Activated CD8-positive, alpha-beta memory T cell treated with anti-CD3 and anti-CD28 coated beads, Interleukin-2, amount 50 U/mL, for 24 hours (primary cell): Measurements from ENCODE around the gene MYH2.
"Not testable (repeated sequence)": the region's sequence is repeated elsewhere in the genome, so short reads cannot be mapped to it uniquely, and the experiment has no call there.

Experiments
- DNase-seq: peaks from one replicate; pipeline ENCODE4 v3.0.0-alpha.2; 2020; ENCODE audit errors: extremely low read depth

Gene MYH2

DNA sequence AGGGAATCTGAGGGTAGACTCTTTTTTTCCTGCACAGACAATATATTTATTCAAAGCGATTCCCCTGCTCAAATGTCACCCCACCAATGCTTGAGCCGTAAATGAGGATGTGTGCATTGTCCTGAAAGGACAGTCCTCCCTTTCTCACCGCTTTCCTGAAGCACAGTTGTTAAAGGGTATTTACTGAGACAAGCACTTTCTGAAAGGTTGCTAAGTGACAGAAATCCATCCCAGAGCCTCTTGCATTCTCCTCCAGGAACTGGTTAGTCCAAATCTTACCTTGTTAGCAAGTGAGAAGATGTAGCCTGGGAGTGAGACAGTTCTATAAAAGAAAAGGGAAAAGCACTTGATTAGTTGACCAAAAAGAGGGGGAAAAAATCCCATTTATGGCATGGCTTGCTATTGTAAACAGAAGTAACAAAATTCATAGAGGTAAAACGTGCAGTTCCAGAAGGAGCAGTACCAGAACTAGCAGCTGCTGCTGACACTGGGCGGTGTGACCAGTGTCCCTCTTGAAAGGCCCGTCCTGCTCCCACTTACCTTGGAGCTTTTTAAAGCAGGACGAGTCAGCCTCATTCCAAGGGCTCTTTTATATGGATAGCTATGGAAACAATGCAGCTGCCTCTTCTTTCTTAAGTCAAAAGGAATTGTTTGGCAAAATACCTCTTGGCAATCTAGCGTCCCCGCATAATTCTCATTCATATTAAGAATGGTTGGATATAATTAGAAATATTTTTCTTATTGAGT, at the start of gene MYH2:
TSS of gene MYH2 (minus strand) at position 563 of the 747 bp plus-strand sequence. CDS start 1,738 bp downstream, outside the sequence.
- no peak for DNase-seq

DNA sequence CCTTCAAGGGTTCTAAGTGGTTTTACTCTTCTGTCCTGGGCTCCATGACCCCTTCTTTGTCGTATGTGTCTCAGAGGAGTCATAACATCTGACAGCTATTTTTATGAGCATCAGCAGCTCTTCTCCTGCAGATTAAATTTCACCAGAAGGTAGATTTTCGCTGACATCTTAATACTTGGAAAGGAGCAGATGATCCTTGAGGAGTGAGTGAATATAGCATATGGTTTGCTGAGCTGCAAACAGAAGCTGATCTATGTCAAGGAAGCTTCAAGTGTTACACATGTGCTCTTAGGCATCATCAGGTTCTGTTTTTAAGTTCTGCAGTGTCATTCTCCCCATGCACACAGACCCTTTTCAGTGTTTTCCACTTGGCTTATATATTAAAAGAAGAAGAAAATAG, 49.2 kb upstream of the MYH2 start:
- DNase-seq, result no peak

DNA sequence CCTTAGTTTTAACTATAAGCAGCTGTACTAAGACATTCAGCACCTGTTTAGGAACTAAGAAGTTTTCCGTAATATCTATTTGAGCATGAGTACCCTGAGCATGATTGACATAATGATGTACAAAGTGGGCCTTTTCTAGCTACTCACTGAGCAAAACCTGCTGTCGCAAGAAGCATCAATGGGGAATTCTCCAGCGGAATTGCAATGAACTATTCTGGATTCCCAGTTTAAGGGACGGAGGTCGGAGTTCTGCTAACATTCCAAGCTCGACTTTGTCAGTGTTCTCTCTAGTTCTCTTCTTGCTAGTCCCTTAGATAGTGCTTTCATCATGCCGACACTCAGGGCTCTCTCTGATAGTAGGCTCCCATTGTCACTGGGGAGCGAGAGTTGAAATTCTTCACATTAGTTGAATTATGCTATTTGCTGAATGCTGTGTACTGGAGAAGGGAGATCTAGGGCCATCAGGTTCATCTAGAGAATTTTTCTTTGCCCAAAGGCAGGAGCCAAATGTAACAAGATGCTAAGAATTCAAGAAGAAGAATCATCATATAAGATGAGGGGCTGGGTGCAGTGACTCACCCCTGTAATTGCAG, 40.2 kb upstream of the MYH2 start:
- no peak for DNase-seq

DNA sequence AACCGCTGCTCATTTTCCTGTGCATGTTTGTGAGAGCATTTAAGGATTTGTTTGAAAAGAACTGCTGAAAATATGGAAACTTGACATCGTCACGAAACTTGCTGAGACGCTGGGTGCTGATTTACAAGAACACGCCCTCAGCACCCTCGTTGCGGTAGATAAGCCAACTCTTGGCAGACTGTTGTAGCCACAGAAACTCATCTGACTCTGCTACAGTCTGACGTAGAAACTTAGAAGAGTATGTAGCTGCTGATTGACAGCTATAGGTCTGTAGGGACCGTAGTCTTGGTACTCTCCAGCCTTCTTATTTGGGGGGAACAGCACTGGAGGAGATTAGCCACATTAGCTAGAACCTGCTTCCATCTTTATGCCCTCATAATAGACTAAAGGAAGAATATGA, 36.1 kb upstream of the MYH2 start:
- no peak for DNase-seq

DNA sequence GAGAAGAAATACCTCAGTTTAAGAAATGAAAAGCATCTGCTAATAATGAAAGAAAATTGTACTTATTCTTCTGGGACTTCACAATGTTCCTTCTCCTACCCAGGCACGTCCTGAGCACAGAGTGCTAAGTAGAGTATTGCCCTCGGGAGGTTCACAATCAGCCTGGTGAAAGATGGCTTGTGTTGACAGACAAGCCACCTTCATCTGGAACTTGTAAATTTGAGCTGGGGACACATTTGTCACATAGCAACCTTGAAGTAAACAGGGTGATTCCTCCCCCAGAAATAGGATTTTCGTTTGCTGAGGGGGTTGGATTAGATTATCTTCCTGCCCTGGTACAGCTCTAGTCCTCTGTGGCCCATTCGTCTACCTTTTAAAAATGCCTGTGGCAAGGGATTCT, 34.4 kb upstream of the MYH2 start:
- DNase-seq, result no peak

DNA sequence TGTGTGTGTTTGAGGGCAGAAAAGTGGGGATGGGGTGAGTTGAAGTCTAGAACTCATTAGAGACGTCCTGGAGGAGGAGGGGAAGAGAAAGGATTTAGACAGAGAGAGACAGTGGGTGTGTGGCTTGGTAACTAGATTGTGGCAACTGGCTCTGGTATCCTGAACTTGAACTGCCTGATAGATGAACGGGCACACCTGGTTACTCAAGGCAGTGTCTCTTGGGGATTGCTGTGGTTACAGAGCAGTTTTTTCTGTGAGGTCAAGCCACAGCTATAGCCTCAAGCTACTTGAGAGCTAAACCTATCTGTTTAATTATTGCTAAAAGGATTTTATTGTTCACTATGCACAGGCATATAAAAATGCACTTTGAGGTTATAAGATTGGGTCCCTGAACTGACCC, 29.8 kb upstream of the MYH2 start:
- DNase-seq, result no peak

DNA sequence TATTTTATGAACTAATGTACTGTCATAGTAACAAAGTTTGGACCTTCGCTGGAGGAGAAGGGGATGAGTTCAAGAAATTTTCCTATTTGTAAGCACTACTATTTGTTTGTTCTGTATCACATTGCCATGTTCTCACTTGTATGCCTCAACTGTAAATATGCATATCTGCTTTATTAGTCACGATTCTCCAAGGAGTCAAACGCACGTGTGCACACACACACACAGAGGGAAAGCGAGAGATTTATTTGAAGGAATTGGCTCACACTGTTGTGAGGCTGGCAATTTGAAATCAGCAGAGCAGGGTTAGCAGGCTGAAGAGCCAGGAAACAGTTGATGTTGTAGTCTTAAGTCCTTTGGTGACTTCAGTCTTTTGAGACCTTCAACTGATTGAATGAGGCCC, 24.9 kb upstream of the MYH2 start:
- DNase-seq, result no peak

DNA sequence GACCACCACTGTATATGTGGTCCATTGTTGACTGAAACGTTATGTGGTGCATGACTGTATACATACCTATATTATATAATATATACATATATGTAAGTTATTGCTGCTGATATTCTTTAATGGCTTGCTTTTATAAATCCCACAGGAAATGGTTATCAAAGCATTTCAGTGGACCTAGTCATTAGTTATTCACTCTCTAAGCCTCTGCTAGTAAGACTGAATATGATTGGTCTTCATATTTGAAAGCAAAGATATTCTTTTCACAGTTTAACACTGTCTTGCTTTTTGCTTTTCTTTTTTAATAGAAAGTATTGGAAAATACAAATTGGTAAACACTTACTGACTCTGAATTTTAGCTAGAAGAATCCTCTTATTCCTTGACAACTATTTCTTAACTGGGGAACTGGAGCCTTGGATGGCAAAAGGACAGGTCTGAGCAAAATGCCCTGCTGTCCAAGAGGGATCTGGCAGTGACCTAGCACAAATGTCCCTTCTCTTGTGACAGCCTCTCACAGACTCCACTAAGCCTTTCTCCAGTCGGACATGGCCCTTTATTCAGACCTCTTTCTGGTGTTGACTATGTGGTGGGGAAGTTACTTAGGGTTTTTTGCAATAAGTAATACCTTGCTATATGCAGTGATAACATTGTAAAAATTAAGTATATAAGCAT, 14.7 kb upstream of the MYH2 start:
- DNase-seq, result no peak

DNA sequence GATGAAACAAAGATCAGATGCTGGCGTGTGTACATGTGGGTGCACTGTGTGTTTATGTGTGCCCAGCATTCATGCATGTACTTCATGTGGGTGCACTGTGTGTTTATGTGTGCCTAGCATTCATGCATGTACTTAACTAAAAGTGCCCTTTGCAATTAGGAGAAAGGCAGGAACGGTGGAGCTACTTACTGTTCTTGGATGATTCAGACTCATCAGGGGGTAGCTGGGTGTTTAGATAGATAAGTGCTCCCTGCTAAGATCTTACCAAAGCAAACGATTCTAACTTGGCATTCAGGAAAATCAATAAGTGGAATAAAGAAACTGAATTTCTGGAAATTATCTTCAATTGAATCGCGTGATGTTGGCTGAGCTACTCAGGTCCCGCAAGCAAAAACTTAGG, 8.6 kb upstream of the MYH2 start:
- no peak for DNase-seq

DNA sequence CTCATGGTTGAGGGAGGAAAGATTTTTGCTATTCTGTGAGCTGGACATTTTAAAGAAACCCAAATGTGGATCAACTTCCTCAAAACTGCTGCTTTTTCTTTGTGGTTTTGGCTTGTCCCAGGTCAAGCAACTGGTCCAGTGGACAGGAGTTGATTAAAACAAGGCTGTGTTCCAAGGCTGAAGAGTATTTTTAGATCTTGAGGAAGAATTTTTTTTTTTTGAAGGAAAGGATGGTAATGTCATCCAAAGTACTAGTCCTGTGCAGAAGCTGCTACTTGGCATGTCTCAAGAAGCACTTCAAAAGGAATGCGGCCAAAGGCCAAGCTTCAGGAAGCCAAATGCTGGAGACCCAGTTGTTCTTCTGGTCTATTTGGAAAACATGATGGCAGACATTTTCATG, 8.0 kb upstream of the MYH2 start:
- no peak for DNase-seq

DNA sequence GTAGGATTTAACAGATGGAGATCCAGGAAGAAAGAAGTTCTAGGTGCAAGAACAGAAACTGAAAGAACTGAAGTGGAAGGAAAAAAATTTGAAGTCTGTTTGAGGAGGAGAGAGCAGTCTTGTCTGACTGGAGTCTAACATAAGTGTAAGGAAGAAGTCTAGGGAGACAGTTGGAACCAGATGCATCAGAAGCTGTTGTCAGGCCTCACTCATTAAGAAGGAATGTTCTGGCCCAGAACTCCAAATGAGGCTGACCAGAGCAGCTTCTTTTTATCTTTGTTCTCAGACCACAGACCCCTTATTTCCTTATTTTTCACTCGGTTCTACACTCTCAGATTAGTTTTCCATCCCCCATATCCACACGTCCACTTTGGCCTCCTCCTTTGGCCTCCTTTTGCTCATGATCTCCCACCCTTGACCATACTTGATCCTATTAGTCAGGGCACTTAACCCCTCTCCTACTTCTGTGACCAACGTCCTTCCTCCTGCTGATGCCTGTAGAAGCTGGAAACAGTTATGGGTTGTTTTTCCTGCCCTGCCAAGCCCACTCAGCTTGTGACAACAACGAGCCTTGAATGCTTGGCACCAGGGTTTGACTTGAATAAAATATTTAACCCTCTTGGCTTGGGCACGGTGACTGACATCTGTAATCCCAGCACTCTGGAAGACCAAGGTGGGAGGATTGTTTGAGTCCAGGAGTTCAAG, 7.0 kb upstream of the MYH2 start:
- DNase-seq, result no peak

DNA sequence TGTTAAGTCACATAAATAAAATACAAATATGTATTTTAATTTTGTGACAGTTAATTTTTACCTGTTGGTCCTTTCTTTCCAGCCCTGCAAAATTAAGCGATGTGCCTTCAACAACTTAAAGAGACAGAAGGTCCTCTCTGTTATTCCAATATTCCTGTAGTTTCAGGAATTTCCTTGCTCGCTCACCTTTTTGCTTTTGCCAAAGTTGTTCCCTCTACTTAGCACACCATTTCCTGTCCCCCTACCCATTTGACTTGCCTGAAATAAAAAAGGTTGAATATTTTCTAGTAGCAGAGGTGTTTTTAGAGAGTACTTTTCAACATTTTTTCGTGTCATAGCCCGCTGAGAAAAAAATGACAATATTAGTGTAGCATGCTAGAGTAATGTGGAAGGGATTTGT, 556 bp upstream of the MYH2 start:
- DNase-seq, result no peak

DNA sequence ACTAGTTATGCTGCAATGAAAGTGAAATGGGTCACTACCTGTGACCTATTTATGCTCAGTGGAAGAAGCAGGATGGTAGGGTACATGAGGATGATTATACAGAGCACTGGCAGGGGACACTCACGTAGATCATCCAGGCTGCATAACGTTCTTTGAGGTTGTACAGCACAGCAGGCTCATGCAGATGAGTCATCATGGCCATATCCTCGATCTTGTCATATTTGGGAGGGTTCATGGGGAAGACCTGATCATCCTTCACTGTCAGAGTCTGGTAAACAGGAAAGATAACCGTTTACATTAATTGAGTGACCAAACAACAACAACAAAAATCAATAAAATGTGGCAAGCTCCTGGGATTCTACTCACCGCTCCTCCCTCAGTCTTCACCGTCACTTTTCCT, 2.1 kb downstream of the MYH2 start:
- DNase-seq, result no peak

DNA sequence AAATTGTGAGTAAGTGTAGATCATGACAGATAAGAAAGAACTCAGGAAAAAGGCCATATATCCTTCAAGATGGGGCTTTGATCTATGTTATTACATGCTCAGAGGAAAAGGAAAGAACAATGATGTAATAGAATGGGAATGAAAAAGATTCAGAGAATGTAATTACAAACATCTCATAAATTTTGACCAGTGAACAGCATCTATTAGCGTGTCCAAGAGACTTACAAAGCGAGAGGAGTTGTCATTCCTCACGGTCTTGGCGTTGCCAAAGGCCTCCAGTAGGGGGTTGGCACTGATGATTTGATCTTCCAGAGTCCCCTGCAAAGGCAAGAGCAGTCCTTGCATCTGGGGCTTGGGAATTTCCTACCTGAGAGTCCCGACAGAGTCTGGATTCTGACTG, 6.0 kb downstream of the MYH2 start:
- DNase-seq, result not testable (repeated sequence)

DNA sequence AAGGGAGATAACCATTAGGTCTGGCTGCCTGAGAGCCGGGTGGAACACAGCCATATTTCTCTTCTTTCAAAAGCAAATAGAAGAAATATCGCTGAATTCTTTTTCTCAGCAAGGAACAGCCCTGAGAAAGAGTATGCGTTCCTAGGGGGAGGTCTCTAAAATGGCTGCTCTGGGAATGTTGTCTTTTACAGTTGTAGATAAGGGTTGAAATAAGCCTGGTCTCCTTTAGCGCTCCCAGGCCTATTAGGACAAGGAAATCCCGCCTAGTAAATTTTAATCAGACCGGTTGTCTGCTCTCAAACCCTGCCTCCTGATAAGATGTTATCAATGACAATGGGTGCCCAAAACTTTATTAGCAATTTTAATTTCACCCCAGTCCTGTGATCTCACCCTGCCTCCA, 8.3 kb downstream of the MYH2 start:
- not testable (repeated sequence) for DNase-seq

DNA sequence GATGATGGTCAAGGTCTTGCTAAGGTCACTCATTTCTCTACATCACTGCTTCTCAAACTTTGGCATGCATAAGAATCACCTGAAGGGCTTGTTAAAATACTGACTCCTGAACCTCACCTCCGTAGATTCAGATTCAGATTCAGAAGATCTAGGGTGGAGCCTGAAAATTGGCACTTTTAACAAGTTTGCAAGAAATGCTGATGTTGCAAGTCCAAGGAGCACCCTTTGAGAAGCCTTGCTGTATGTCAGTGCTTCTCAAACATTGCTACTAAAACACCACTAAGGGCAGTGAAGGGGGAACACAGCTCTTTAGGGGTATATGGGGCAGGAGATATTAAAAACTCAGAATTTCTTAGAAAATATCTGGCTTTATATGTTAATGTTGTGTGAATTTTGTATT, 17.4 kb downstream of the MYH2 start:
- DNase-seq, result no peak

DNA sequence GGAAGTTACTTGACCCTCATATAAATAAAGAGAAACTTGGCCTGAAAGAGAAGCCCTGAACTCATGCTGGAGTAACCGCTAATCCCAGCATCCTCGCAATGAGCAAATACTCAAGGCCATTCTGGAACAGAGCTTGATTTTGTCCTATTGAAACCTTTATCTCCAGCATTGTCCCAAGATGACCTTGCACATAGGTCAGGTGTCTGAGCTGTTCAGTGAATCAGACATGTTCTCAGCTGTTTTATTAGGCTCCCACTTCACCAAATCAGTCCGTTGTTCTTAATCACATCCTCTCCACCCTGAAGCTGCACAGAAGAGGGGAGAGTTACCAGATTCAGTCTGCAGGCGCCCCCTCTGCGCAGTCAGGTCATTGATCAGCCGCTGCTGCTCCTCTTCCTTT, 22.0 kb downstream of the MYH2 start:
- DNase-seq, result no peak

DNA sequence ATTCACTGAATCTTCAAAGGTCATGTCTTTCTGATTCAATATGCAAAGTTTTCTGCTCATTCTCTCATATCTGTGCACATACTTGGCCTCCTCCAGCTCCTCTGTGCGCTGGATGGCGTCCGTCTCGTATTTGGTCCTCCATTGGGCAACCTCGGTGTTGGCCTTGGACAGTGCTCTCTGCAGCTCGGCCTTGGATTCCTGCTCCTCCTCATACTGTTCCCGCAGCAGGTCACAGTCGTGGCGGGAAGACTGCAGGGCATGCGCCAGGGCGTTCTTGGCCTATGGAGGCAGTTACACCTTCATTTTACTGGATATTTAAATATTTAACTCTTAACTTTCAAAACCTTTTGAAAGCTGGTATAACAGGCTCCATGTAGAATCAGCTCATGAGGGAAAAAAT, 22.9 kb downstream of the MYH2 start:
- no peak for DNase-seq

DNA sequence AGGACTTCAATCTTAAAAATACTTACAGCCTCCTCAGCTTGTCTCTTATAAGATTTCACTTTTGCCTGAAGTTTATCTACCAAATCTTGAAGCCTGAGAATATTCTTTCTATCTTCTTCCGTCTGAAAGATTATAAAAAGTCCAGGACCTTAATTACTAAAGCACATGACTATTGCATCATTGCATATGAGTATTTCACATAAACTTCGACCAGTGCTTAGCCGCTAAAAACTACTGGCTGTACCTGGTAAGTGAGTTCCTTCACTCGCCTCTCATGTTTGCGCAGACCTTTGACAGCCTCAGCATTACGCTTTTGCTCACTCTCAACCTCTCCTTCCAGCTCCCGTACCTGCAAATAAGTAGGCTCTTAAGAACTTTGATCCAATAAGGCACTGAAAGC, 26.4 kb downstream of the MYH2 start:
- DNase-seq, result no peak

DNA sequence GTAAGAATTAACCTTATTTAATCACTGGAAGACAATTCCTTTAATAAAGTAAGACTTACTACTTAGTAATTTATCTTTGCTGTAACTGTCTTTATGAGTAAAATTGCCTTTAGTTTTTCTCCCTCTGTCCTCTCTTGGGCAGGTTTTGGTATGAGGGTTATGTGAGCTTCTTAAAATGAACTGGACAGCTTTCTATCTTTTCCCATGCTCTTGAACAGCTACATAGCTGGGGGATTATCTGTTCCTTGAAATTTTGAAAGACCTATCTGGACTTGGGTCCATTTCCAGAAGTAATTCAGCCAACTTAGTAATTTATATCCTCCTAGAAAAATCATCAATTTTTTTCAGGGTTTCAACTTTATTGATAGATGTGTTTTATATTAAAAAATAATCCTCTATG, 27.5 kb downstream of the MYH2 start:
- no peak for DNase-seq

DNA sequence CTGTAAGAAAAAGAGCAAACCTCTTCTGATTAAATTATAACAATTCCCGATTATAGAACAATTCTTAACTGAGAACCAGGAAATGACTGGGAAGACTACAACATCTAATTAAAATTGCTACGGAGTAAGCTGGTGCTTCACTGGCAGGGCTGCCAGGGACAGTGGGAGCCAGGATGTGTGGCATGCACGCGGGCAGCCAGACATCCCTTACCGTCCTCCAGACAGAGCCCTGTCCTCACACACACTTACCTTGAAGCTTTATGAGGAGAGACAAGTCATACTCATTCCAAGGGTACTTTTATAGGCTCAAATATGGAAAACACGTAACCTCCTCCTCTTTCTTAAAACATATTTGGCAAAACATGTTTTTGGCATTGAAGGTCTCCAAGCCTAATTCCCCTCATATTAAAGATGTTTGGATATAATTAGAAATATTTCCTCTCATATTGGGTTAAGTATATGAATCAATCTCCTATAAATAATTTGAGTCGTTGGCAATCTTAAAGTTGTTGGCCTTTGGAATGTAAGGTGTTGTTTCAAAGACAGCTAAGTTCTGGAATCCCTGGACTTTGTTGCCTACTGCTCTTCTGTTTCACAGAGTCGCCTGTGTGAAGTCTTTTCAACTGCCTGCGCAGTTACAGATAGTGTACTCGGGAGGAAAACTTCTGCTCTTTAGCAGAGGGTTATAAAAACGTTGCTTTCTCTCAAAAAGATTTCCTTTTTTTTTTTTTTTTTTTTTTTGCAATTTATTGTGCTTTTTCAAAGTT, 31.0 kb downstream of the MYH2 start, which contains the start of gene MYH1:
TSS of gene MYH1 (minus strand) at position 272 of the 767 bp plus-strand sequence. CDS start 1,900 bp downstream, outside the sequence.
- DNase-seq, result no peak

DNA sequence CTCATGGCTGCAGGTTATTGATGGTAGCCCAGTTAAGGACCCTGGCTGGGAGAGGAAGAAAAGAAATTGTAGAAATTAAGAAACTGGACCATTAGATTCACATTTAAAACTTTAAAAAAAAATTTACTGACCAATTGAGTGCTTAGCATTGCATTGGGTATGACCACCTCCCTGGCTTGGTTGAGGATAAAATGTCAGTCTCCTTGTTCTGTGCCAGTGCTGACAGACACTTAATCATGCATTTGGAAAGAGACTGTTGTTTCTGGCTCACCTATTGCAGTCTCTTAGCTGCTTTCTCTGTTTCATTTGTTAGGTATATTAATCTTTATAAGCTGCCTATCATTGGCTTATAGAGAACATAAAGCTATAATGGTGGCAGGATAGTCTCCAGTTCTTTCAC, 32.8 kb downstream of the MYH2 start:
- DNase-seq, result no peak
